DND-41 (cell line): ENCODE results near the gene AMOT.
A peak's percentile ranks its signal among the peaks of the same experiment; 100 is the strongest.

Experiments
- EZH2 ChIP-seq: IDR thresholded peaks from 3 replicates; pipeline ENCODE4 v1.6.1; 2012; ENCODE audit warnings: borderline replicate concordance, low read depth, mild to moderate bottlenecking, moderate library complexity, low read length, inconsistent platforms; ENCODE audit not compliant: severe bottlenecking
- TF ChIP-seq, protein P1 (sequence below): IDR thresholded peaks from 2 replicates; pipeline ENCODE4 v1.5.1; 2012; ENCODE audit warnings: borderline replicate concordance, low read length, moderate library complexity, mild to moderate bottlenecking; ENCODE audit not compliant: poor library complexity, severe bottlenecking; ENCODE audit errors: extremely low read depth

DNA sequence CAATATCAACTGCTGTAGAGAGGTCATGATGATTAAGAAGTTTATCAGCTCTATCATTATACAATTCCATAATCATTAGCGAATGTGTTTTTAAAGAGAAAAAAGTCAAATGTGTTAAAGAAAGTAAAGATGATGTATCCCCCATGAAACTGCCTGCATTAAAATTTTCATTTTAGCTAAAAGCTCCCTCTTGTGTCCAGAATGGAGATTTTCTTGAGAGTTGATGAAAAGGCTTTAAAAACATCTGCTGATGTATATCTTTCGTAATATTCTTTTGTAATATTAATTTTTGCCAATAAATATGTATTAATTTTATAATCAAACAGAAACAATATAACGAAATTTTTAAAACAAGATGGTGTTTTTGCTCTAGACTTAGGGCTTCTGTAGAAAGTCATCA, 108.8 kb downstream of the AMOT start:
- TF ChIP-seq EZH2 = no peak
- TF ChIP-seq, protein P1, sequence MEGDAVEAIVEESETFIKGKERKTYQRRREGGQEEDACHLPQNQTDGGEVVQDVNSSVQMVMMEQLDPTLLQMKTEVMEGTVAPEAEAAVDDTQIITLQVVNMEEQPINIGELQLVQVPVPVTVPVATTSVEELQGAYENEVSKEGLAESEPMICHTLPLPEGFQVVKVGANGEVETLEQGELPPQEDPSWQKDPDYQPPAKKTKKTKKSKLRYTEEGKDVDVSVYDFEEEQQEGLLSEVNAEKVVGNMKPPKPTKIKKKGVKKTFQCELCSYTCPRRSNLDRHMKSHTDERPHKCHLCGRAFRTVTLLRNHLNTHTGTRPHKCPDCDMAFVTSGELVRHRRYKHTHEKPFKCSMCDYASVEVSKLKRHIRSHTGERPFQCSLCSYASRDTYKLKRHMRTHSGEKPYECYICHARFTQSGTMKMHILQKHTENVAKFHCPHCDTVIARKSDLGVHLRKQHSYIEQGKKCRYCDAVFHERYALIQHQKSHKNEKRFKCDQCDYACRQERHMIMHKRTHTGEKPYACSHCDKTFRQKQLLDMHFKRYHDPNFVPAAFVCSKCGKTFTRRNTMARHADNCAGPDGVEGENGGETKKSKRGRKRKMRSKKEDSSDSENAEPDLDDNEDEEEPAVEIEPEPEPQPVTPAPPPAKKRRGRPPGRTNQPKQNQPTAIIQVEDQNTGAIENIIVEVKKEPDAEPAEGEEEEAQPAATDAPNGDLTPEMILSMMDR = peak; percentile 46
